Epithelial cell of esophagus (primary cell): ENCODE results near the gene MSH5.

Source experiments
- DNase-seq: peaks from one replicate; pipeline ENCODE4 v3.0.0; 2010; ENCODE audit warnings: low read depth
- H3K4me3 ChIP-seq: 2 replicates; pipeline ENCODE4 v1.5.1; 2011; ENCODE audit warnings: mild to moderate bottlenecking, low read length, control low read depth
- CTCF ChIP-seq: IDR thresholded peaks from 2 replicates; pipeline ENCODE4 v1.5.1; 2011; ENCODE audit warnings: low read depth, mild to moderate bottlenecking, low read length, control low read depth, inconsistent platforms; ENCODE audit not compliant: insufficient read depth; ENCODE audit errors: missing control alignments

The MSH5 gene

GRCh38 chr6:31739639-31740396, at the start of gene MSH5:
Gene MSH5, plus strand, starts transcription at chr6:31740005. Its CDS starts 462 bp downstream, at chr6:31740467.
- H3K4me3 ChIP-seq: peak within 1 kb of the TSS; percentile 90
- no peak for TF ChIP-seq CTCF
- peak; percentile 99 for DNase-seq

GRCh38 chr6:31690231-31691077, 49.4 kb upstream of the MSH5 start:
- DNase-seq: no peak
- no peak for TF ChIP-seq CTCF
- H3K4me3 ChIP-seq: no peak overlapping the region

- no peak for TF ChIP-seq CTCF
- DNase-seq: no peak
- H3K4me3 ChIP-seq: no peak overlapping the region
Measured at GRCh38 chr6:31691078-31691463, 48.7 kb upstream of the MSH5 start.

- no peak for TF ChIP-seq CTCF
- no peak for DNase-seq
- no peak overlapping the region for H3K4me3 ChIP-seq
Measured at GRCh38 chr6:31691564-31692108, 48.2 kb upstream of the MSH5 start.

GRCh38 chr6:31692353-31692752, 47.5 kb upstream of the MSH5 start:
- TF ChIP-seq CTCF: no peak
- no peak overlapping the region for H3K4me3 ChIP-seq
- no peak for DNase-seq

GRCh38 chr6:31692886-31693285, 46.9 kb upstream of the MSH5 start:
- TF ChIP-seq CTCF: no peak
- DNase-seq: no peak
- H3K4me3 ChIP-seq: no peak overlapping the region
